Right forelimb (tissue), 1 donor: ENCODE results near the gene TANGO6.
"Not testable (repeated sequence)": the region's sequence is repeated elsewhere in the genome, so short reads cannot be mapped to it uniquely, and the experiment has no call there.

ENCODE experiments used
- DNase-seq: peaks from one replicate; pipeline ENCODE4 v3.0.0-alpha.2; 2018

Gene TANGO6

GRCh38 chr16:68978303-68978954 is 135.1 kb downstream of the TANGO6 start:
- no peak for DNase-seq

GRCh38 chr16:68980695-68981315 is 137.5 kb downstream of the TANGO6 start:
- no peak for DNase-seq

DNA sequence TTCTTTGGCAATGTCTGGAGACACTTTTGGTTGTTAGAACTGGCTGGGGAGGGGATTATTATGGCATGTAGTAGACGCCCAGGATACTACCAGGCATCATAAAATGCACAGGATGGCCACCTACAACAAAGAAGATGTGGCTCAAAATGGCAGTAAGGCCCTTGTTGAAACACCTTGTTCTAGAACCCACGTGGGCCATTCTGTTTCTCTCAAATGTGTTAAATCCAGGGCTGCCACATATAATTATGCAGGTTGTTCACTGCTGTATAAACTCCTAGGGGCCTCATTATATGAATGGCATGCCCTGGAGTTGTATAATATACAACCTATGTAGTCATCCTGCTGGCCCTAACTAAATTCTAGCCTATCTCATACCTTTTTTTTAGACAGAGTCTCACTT is 138.6 kb downstream of the TANGO6 start:
- no peak for DNase-seq

DNA sequence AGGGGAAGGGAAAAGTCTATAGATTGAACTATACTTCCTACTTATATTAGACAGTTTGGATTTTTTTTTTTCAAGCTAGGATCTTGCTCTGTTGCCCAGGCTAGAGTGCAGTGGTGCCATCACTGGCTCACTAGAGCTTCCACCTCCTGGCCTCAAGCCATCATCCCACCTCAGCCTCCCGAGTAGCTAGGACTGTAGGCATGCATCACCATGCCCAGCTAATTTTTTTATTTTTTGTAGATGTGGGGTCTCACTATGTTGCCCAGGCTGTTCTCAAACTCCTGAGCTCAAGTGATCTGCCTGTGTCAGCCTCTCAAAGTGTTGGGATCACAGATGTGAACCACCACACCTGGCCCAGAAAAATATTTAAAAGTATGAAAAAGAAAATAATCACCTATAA is 141.1 kb downstream of the TANGO6 start:
- no peak for DNase-seq

GRCh38 chr16:68985268-68985667 is 141.9 kb downstream of the TANGO6 start:
- DNase-seq: no peak

DNA sequence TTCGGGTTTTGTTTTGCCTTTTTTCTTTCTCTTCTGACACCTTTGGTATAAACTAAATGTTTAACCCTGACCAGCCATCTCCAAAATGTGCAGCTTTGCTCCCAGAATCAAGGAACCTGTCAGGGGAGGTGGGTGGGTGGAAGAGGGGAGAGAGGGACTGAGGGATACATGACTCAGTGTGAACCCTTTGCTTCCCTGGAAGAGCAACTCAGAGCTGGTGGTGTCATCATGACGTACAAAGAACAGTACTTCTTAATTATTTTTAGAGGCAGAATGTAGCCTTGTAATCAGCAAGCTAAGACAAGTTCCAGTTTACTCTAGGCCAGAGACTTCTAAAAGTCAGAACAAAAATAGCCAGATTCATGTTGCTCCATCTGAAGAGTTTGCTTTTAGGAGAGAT is 142.5 kb downstream of the TANGO6 start:
- DNase-seq: no peak

GRCh38 chr16:68987734-68988457 is 144.6 kb downstream of the TANGO6 start:
- DNase-seq: no peak

- not testable (repeated sequence) for DNase-seq
Measured at GRCh38 chr16:68990172-68990845, 147.0 kb downstream of the TANGO6 start.

GRCh38 chr16:68991075-68991474 is 147.7 kb downstream of the TANGO6 start:
- no peak for DNase-seq

GRCh38 chr16:68992521-68992920 is 149.2 kb downstream of the TANGO6 start:
- DNase-seq: no peak

- DNase-seq: no peak
Measured at GRCh38 chr16:68993456-68993855, 150.1 kb downstream of the TANGO6 start.

- DNase-seq: no peak
Measured at GRCh38 chr16:68993885-68994284, 150.6 kb downstream of the TANGO6 start.

DNA sequence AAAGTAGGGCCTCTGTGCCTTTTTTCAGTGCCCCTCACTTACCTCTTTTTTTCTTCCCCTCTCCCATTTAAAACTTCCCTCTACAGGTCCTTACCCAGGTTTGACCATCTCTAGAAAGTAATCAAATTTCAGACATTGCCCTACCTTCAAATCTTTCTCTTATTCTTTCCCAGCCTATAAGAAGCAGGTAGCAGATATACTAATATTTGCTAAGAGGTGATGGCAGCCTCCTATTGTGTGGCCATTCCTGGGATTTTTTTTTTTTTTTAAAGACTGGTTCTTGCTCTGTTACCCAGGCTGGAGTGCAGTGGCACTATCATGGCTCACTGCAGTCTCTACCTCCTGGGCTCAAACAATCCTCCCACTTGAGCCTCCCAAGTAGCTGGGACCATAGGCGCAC is 151.0 kb downstream of the TANGO6 start:
- DNase-seq: no peak

- DNase-seq: no peak
Measured at GRCh38 chr16:68995011-68995504, 151.7 kb downstream of the TANGO6 start.

GRCh38 chr16:68997564-68997963 is 154.2 kb downstream of the TANGO6 start:
- no peak for DNase-seq

- DNase-seq: no peak
Measured at GRCh38 chr16:68999114-68999513, 155.8 kb downstream of the TANGO6 start.

DNA sequence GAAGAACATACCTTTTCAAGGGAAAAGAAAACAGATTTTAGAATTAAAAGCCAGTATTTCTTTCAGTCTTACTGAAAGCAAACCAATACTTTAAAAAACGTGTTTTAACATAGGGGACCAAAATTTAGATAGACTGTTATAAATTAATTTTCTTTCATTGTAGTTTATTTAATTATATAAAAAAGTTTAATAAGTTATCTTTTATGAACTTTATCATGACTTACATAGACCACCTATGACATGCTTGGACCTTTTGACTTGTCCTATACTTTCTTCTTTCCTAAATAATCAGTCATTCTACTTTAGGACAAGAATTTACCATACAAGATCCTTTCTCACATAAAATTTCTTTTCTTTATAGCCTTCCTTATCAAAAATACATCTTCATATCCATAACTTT is 160.2 kb downstream of the TANGO6 start:
- DNase-seq: no peak

DNA sequence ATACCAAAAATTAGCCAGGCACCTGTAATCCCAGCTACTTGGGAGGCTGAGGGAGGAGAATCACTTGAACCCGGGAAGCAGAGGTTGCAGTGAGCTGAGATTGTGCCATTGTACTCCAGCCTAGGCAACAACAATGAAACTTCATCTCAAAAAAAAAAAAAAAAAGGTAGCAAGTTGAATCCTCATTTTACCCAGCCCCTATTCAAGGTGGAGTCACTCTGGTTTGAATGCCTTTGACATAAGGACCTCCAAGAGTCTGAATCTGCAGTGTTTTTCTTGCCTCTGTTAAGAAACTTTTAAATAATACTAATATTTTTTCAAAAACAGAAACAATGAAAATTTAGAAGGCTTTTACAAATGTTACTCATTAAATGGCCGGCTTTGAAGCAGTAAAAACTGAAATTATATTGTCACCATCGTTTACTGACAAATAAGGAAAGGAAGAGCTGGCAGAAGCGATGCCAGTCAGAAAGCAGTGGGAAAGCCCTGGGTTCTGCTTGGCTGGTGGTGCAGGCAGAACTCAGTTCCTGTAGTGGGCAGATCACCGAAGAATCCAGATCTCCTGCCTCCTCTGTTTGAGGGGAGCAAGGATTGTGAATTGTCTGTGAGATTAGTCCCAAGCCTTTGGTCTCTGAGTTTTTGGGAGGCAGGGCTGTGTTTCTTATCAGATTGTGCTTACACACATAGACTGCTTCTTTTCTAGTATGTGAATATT is 162.5 kb downstream of the TANGO6 start:
- no peak for DNase-seq

GRCh38 chr16:69012906-69013305 is 169.6 kb downstream of the TANGO6 start:
- DNase-seq: no peak

DNA sequence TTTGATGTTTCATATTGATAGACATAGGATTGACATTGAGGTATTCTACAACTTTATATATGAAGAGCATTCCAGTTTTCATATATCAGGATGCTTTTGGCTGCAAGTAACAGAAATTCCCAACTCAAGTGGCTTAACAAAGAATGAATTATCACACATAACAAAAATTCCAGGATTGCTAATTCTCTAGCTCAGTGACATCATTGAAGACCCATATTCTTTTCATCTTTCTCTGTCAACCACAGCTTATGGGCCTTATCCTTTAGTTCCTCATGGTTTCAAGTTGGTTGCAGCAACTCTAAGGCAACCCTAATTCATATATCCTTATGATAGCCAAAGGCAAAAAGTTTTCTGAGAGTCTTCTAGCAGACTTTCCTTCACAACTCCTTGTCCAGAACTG is 170.7 kb downstream of the TANGO6 start:
- DNase-seq: no peak

DNA sequence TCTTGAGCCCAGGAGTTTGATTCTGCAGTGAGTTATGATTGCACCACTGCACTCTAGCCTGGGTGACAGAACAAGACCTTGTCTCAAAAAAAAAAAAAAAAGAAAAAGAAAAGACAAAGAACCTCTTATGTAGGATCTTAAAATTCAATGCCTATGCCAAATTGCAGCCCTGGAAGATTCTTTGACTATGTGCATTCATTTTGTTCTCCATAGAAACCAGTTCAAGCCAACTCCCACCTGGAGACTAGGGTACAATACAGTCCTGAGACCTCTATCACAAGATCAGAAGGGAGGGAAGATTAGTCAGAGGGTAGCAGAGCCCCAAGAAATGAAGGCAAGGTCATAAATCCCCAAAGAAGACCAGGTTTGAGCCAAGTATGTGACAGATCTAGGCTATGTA is 171.5 kb downstream of the TANGO6 start:
- DNase-seq: no peak

GRCh38 chr16:69017036-69017783 is 173.9 kb downstream of the TANGO6 start:
- DNase-seq: no peak
